Activated CD4-positive, alpha-beta T cell treated with anti-CD3 and anti-CD28 coated beads, Interleukin-2, Interleukin-4, amounts not matched to agents 100 ng/mL and 50 ng/mL, durations not matched to agents 16 hours and 8 hours (primary cell): Measurements from ENCODE around the gene NTN1.

Experiments used
- DNase-seq: peaks from one replicate; pipeline ENCODE4 v3.0.0-alpha.2; 2020; ENCODE audit warnings: low spot score

NTN1 gene

DNA sequence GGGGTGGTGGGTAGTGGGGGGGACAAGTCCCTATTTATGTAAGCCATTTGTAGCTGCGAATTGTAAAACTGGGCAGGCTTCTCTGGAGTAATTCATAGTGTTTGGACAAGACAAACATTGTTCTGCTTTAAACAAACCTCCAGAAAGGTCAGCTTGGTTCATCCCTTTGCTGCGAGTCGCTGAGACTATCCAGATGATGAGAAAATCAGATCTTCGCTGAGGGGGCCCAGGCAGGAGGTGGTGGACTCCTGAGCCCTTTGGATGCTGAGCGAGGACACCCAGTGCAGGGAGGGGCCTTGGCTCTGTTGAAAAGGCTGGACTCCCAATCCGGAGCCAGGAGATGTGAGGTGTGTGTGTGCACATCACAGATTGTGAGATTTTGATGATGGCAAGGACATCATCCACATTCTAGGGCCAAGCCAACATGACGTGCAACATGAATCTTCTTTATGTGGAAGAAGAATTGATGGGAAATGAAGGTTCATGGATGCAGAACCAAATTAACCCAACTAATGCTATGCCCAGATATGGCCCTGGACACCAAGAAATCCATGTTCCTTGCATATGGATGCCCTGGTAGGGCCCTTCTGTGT is 15.0 kb upstream of the NTN1 start:
- DNase-seq: no peak

- no peak for DNase-seq
These were observed 14.1 kb upstream of the NTN1 start for GRCh38 chr17:9007052-9007714.

DNA sequence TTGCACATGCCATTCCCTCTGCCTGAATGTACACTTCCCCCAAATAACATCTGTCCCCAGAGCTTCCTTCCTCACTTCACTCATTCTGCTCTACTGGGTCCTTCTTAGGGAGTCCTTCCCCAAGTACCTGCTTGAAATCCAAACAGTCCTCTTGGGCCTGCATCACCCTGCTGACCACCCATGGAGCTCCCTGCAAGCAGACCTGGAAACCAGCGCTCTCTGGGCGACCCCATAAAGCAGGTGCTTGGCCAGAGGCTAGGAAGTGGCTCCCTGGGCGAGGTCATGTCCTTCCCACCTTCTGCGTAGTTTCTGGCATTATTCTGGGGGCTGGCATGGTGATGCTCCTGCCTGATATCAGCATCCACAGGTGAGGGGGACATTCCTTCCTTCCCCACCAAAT is 12.2 kb upstream of the NTN1 start:
- DNase-seq: no peak

- no peak for DNase-seq
These were observed 11.6 kb upstream of the NTN1 start for GRCh38 chr17:9009737-9010136.

- no peak for DNase-seq
These were observed 10.3 kb upstream of the NTN1 start for GRCh38 chr17:9011001-9011400.

- DNase-seq: no peak
These were observed 4.3 kb upstream of the NTN1 start for GRCh38 chr17:9016941-9017552.

GRCh38 chr17:9018726-9019125 is 2.6 kb upstream of the NTN1 start:
- DNase-seq: no peak

- no peak for DNase-seq
These were observed 1.1 kb upstream of the NTN1 start for GRCh38 chr17:9020096-9020823.

DNA sequence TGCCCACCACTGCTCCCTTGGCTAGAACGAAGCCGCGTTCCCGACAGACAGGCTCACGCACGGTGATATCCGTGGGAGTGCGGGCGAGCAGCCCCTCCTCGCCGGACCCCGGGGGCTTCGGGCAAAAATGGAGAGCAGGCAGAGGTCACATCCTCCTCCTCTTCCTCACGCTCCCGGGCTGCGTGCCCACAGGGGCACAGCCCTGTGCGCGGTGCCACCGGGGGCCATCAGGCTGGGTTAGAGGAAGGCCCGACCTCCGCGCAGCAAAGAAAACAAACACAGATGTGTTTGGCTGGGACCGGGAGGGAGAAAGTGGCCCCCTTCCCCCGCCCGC is 519 bp upstream of the NTN1 start:
- DNase-seq: no peak

GRCh38 chr17:9021992-9022572 is 772 bp downstream of the NTN1 start:
- no peak for DNase-seq

DNA sequence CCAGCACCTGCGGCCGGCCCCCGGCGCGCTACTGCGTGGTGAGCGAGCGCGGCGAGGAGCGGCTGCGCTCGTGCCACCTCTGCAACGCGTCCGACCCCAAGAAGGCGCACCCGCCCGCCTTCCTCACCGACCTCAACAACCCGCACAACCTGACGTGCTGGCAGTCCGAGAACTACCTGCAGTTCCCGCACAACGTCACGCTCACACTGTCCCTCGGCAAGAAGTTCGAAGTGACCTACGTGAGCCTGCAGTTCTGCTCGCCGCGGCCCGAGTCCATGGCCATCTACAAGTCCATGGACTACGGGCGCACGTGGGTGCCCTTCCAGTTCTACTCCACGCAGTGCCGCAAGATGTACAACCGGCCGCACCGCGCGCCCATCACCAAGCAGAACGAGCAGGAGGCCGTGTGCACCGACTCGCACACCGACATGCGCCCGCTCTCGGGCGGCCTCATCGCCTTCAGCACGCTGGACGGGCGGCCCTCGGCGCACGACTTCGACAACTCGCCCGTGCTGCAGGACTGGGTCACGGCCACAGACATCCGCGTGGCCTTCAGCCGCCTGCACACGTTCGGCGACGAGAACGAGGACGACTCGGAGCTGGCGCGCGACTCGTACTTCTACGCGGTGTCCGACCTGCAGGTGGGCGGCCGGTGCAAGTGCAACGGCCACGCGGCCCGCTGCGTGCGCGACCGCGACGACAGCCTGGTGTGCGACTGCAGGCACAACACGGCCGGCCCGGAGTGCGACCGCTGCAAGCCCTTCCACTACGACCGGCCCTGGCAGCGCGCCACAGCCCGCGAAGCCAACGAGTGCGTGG is 1.5 kb downstream of the NTN1 start:
- no peak for DNase-seq

DNA sequence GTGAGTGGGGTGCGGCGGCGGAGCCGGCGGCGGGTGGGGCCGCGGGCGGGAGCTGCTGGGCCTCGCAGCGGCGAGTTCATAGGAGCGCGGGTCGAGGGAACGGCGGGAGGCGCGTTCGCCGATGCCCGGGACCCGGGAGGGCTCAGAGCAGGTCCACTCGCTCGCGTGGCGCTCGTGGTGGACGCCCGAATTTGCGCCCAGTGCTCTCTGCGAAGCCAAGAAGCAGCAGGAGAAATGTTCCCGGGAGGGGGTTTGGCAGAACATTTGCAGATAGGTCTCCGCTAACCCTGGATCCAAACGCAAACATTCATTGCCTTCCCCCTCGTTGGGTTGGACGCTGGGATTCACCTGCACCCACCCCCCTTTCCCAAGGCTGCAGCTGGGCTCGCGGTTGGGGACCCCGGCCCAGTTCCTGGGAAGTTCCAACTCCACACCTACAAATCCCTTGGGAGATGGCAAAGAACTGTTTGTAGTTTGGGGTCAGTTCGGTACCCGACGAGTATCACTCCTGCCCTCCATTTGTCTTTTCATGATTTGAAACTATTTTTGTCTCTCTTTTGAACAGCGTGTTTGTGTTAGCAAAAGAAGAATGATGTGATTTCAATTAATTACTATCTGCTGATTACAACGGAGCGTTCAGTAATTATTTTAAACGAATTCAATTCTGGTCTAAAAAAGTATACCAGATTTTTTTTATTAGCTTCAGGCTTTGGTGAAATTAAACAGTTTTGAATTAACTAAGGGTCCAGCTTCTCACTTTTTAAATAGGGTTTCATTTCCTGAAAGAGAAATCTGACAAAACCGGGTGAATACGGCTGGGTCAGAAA is 2.3 kb downstream of the NTN1 start:
- DNase-seq: no peak

DNA sequence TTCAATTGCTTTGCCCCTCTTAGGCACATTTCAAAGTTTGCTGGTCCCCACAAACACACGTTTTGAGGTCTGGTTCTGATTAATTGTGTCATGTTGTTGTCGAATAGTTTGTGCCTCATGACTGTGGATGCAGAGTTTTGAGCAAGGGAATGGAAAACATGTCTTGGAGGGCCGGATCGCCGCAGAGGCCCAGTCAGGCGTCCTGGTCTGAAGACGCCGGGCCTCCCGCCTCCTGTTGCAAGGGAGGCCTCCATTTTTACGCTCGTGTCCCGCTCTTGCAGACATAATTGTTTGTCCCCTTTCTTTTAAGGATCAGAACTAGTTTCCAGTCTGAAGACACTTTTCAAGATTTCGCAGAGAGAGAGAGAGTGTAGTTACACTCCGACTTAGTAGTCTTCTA is 3.2 kb downstream of the NTN1 start:
- DNase-seq: no peak

DNA sequence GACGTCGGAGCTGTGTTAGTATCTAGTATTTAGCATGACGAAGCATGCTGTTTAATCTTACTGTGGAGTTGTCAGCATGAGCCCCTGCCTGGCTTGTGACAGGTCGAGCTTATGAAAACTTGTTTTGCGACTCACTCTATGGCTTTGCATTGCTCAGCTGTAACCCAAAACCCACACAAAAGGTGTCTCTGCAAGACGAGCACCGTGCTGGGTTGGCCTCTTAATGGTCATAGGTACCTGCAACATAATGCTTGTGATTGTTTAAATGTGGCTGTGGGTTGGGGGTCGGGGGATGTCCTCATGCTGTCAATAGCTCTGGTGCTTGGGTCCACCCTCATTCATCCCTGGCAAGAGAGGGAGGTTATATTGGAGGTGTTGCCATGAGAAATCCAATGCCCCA is 5.4 kb downstream of the NTN1 start:
- DNase-seq: no peak

- DNase-seq: no peak
These were observed 7.1 kb downstream of the NTN1 start for GRCh38 chr17:9028202-9028987.

- DNase-seq: no peak
These were observed 7.8 kb downstream of the NTN1 start for GRCh38 chr17:9028988-9029570.

DNA sequence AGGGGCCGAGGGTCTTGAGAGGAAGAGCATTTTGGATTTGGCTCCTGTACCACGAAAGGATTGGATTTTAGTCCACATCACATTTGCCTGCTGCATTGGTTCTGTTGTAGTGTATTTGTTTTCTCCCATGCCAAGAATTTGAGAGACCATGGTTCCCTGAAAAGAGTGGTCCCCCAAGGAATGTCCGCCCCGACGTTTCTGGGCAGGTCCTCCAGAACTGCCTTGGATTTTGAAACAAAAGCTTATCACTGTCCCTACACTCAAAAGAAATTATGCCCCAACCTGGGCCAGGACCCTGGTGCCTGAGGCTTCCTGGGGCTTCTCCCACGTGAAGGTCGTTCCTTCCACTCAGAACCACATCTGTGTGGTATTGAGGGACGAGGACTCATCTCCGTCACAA is 10.8 kb downstream of the NTN1 start:
- DNase-seq: no peak

- no peak for DNase-seq
These were observed 11.3 kb downstream of the NTN1 start for GRCh38 chr17:9032583-9032982.

DNA sequence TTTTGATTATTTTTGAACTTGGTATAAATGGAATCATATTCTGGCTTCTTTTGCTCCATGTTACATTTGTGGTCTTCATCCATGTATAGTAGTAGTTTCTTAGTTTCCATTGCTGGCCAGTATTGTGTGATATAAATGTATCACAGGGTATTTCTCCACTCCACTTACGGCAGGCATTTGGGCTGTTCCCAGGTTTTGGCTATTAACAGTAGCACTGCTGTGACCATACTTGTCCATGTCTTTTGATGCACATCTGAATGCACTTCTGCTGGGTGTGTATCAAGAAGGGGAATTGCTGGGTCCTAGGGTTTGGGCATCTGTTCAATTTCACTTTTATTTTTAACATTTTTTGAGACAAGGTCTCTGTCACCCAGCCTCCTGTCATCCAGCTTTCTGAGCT is 13.9 kb downstream of the NTN1 start:
- DNase-seq: no peak

- DNase-seq: no peak
These were observed 15.0 kb downstream of the NTN1 start for GRCh38 chr17:9036336-9036735.
